SH-SY5Y (cell line): ENCODE measurements around the gene IPO9.

Experiments used
- GATA2 ChIP-seq: IDR thresholded peaks from 2 replicates; pipeline ENCODE4 v1.6.1; 2011; ENCODE audit warnings: mild to moderate bottlenecking, low read depth, low read length
- GATA3 ChIP-seq: IDR thresholded peaks from 2 replicates; pipeline ENCODE4 v1.6.1; 2011; ENCODE audit warnings: low read depth, mild to moderate bottlenecking, low read length, moderate library complexity

IPO9 gene

GRCh38 chr1:201792534-201793305 is 36.2 kb upstream of the IPO9 start:
- TF ChIP-seq GATA3 (no peak), GATA2 (no peak)

- TF ChIP-seq GATA2 (no peak), GATA3 (no peak)
These were observed 35.5 kb upstream of the IPO9 start for GRCh38 chr1:201793306-201793925.

- TF ChIP-seq GATA2: no peak
- no peak for TF ChIP-seq GATA3
These were observed 33.9 kb upstream of the IPO9 start for GRCh38 chr1:201795066-201795465.

- TF ChIP-seq GATA3: no peak
- no peak for TF ChIP-seq GATA2
These were observed 28.7 kb upstream of the IPO9 start for GRCh38 chr1:201800246-201800645.

- no peak for TF ChIP-seq GATA2
- TF ChIP-seq GATA3: no peak
These were observed 22.2 kb upstream of the IPO9 start for GRCh38 chr1:201806801-201807200.

GRCh38 chr1:201807958-201808632 is 20.9 kb upstream of the IPO9 start:
- TF ChIP-seq GATA3: no peak
- TF ChIP-seq GATA2: no peak

- TF ChIP-seq GATA2 (no peak), GATA3 (no peak)
These were observed 20.3 kb upstream of the IPO9 start for GRCh38 chr1:201808633-201808990.

- no peak for TF ChIP-seq GATA3
- no peak for TF ChIP-seq GATA2
These were observed 19.1 kb upstream of the IPO9 start for GRCh38 chr1:201809876-201810275.

GRCh38 chr1:201810466-201811216 is 18.3 kb upstream of the IPO9 start:
- TF ChIP-seq GATA3 (no peak), GATA2 (no peak)

- TF ChIP-seq GATA2 (no peak), GATA3 (no peak)
These were observed 15.7 kb upstream of the IPO9 start for GRCh38 chr1:201813226-201813625.

- no peak for TF ChIP-seq GATA2
- TF ChIP-seq GATA3: no peak
These were observed 12.6 kb upstream of the IPO9 start for GRCh38 chr1:201816309-201816854.

GRCh38 chr1:201818971-201819750 is 9.8 kb upstream of the IPO9 start:
- no peak for TF ChIP-seq GATA2
- TF ChIP-seq GATA3: no peak

- TF ChIP-seq GATA2 (no peak), GATA3 (no peak)
These were observed 8.5 kb upstream of the IPO9 start for GRCh38 chr1:201820413-201820812.

GRCh38 chr1:201825245-201825644 is 3.7 kb upstream of the IPO9 start:
- TF ChIP-seq GATA2: no peak
- TF ChIP-seq GATA3: no peak
